LNCAP (cell line): ENCODE results near the gene HEPACAM.

Source experiments
- CTCF ChIP-seq: fragments of 450-650 bp; IDR thresholded peaks from 2 replicates; pipeline ENCODE4 v1.5.1; 2017; ENCODE audit warnings: mild to moderate bottlenecking

The HEPACAM gene

GRCh38 chr11:124935548-124936514 lies at the start of gene HEPACAM:
Gene HEPACAM (minus strand): TSS chr11:124936047. CDS start chr11:124936006, 41 bp downstream.
- TF ChIP-seq CTCF: no peak

GRCh38 chr11:124984512-124984854 lies 48.6 kb upstream of the HEPACAM start:
- no peak for TF ChIP-seq CTCF

- TF ChIP-seq CTCF: no peak
Observed at GRCh38 chr11:124983674-124984511, 48.0 kb upstream of the HEPACAM start.

- no peak for TF ChIP-seq CTCF
Observed at GRCh38 chr11:124982043-124982442, 46.2 kb upstream of the HEPACAM start.

GRCh38 chr11:124978316-124978715 lies 42.5 kb upstream of the HEPACAM start:
- TF ChIP-seq CTCF: no peak

- TF ChIP-seq CTCF: no peak
Observed at GRCh38 chr11:124977006-124977405, 41.2 kb upstream of the HEPACAM start.

- no peak for TF ChIP-seq CTCF
Observed at GRCh38 chr11:124976531-124976930, 40.7 kb upstream of the HEPACAM start.
